ENCODE results near the gene KRTAP5-8.

Gene KRTAP5-8

DNA sequence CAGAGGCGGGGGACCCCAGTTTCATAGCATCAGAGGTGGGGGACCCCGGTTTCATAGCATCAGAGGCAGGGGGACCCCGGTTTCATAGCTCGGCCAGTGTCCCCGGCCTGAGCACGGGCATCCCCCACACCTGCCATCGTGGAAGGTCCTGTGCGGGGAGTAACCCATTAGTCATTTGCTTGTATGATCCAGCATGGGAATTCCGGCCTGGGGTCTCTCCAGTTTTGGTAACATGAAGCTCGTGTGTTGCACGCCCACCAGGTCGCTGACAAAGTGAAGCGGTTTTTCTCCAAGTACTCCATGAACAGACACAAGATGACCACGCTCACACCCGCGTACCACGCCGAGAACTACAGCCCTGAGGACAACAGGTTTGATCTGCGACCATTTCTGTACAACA, 39.7 kb upstream of the KRTAP5-8 start:
- Histone ChIP-seq H3K9me3 (ENCODE audit: control insufficient read depth in 1 of 2, low read length in 2 of 2) (no peaks in the 10 kb centered on the region), H3K36me3 (ENCODE audit: control insufficient read depth in 1 of 2, insufficient read depth in 2 of 2, low read length in 2 of 2) (peaks cover 60 to 87% of the 10 kb centered on the region in 2 donors), H3K27me3 (ENCODE audit: control insufficient read depth in 1 of 2, insufficient read depth in 2 of 2, low read length in 2 of 2) (no peaks in the 10 kb centered on the region), H3K4me3 (ENCODE audit: low read depth in 1 of 2, low read length in 2 of 2) (no peak overlapping the region), H3K27ac (ENCODE audit: low read depth, low read length) (no peak overlapping the region), H3K4me1 (ENCODE audit: control insufficient read depth in 1 of 2, insufficient read depth in 2 of 2, low read length in 2 of 2) (no peaks in the 10 kb centered on the region), H3K9ac (ENCODE audit: low read depth in 1 of 2, low read length in 2 of 2) (no peak overlapping the region)

DNA sequence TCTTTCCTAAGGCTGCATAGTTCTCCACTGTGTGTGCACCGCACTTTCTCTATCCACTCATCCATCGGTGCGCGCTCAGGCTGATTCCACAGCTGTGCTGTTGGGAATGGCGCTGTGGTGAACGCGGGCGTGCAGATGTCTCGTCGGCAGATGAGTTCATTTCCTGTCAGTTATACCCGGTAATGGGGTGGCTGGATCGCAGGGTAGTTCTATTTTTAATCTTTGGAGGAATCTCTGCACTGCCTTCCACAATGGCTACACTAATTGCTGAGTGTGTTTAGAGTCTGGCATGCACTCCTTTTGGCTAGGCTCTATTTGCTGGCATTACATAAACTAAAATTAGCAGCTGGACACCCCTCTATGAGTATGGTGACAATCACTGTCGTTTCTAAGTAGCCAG, 38.7 kb upstream of the KRTAP5-8 start:
- Histone ChIP-seq H3K27me3 (ENCODE audit: control insufficient read depth in 1 of 2, insufficient read depth in 2 of 2, low read length in 2 of 2) (no peaks in the 10 kb centered on the region), H3K9me3 (ENCODE audit: control insufficient read depth in 1 of 2, low read length in 2 of 2) (no peaks in the 10 kb centered on the region), H3K4me3 (ENCODE audit: low read depth in 1 of 2, low read length in 2 of 2) (no peak overlapping the region), H3K36me3 (ENCODE audit: control insufficient read depth in 1 of 2, insufficient read depth in 2 of 2, low read length in 2 of 2) (peaks cover 64 to 93% of the 10 kb centered on the region in 2 donors), H3K4me1 (ENCODE audit: control insufficient read depth in 1 of 2, insufficient read depth in 2 of 2, low read length in 2 of 2) (no peaks in the 10 kb centered on the region), H3K9ac (ENCODE audit: low read depth in 1 of 2, low read length in 2 of 2) (no peak overlapping the region), H3K27ac (ENCODE audit: low read depth, low read length) (no peak overlapping the region)

DNA sequence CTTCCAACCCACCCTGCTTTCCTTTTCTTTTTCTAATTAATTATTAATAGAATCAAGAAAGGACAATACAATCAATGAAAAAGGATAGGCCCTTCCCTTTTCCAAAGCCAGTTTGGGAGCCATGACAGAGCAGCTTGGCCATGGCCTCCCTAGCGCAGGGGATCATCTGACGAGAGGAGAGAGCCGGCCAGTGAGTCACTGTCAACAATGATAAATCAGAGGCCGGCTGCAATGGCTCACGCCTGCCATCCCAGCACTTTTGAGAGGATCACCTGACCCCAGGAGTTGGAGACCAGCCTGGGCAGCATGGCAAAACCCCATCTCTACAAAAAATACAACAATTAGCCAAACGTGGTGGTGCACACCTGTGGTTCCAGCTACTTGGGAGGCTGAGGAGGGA, 38.3 kb upstream of the KRTAP5-8 start:
- Histone ChIP-seq H3K9ac (ENCODE audit: low read depth in 1 of 2, low read length in 2 of 2) (no peak overlapping the region), H3K4me3 (ENCODE audit: low read depth in 1 of 2, low read length in 2 of 2) (no peak overlapping the region), H3K27me3 (ENCODE audit: control insufficient read depth in 1 of 2, insufficient read depth in 2 of 2, low read length in 2 of 2) (no peaks in the 10 kb centered on the region), H3K36me3 (ENCODE audit: control insufficient read depth in 1 of 2, insufficient read depth in 2 of 2, low read length in 2 of 2) (peaks cover 64 to 93% of the 10 kb centered on the region in 2 donors), H3K9me3 (ENCODE audit: control insufficient read depth in 1 of 2, low read length in 2 of 2) (no peaks in the 10 kb centered on the region), H3K4me1 (ENCODE audit: control insufficient read depth in 1 of 2, insufficient read depth in 2 of 2, low read length in 2 of 2) (no peaks in the 10 kb centered on the region), H3K27ac (ENCODE audit: low read depth, low read length) (no peak overlapping the region)

DNA sequence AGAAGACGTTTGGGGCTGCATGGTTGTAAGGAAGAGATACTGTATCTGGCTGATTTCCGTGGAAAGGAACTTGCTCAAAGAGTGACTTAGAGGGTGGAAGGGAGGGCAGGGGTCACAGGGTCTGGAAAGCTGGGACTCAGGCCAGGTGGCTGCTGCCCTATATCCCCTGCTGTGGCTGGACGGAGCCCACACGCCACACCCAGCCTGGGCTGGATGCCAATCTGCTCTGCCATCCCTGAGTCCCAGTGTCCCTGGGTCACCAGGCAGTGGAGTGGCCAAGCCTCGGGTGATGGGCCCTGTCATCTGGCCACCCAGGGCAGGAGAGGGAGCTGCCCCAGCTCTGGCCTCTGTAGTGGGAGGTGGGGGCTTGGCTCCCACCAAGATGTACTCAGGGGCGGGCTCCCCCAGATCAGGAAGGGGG, 37.2 kb upstream of the KRTAP5-8 start:
- Histone ChIP-seq H3K4me3 (ENCODE audit: low read depth in 1 of 2, low read length in 2 of 2) (no peak overlapping the region), H3K36me3 (ENCODE audit: control insufficient read depth in 1 of 2, insufficient read depth in 2 of 2, low read length in 2 of 2) (peaks cover 65 to 85% of the 10 kb centered on the region in 2 donors), H3K9ac (ENCODE audit: low read depth in 1 of 2, low read length in 2 of 2) (no peak overlapping the region), H3K27ac (ENCODE audit: low read depth, low read length) (no peak overlapping the region), H3K9me3 (ENCODE audit: control insufficient read depth in 1 of 2, low read length in 2 of 2) (no peaks in the 10 kb centered on the region), H3K4me1 (ENCODE audit: control insufficient read depth in 1 of 2, insufficient read depth in 2 of 2, low read length in 2 of 2) (no peaks in the 10 kb centered on the region), H3K27me3 (ENCODE audit: control insufficient read depth in 1 of 2, insufficient read depth in 2 of 2, low read length in 2 of 2) (no peaks in the 10 kb centered on the region)

DNA sequence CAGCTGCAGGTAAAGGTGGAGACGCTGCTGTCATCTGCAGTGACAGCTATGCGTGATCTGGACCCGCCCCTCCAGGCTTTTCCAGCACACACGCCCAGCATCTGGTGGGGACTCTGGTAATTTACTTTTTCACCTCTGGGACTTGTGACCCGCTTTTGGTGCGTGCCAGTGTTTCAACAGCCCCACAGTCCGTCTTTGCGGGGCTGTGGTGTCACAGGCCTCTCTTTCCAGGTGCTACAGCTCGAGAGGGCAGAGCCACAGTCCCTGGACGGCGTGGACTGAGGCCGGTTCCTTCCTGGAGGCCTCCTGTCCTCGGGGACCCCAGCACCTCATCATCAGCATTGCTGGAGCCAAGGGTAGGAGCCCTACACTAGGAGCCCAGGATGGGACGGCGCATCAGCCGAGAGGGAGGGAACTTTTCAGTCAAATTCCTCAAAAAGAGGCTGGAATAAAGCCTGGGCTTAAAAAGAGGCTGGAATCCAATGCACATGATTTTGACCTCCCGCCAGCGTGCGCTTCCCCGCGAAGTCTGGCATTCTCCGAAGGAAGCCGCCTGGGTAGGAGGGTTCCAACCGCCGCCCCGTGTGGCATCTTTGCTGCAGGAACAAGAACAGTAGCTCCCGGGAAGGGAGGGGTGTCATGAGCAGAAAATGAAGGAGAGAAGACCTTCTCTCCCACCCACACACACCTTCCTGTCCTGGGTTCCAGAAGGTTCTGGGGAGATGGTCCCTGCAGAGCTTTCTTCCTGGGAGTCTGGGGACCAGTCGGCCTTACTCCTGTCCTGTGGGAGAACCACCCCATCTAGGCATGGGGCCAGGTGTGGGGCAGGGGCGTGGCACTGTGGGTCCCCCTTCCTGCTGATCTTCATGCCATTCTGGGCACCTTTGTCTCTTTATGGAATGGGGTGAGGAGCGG, 36.5 kb upstream of the KRTAP5-8 start:
- H3K27me3 ChIP-seq (ENCODE audit: control insufficient read depth in 1 of 2, insufficient read depth in 2 of 2, low read length in 2 of 2), result no peaks in the 10 kb centered on the region
- no peak overlapping the region for H3K9ac ChIP-seq (ENCODE audit: low read depth in 1 of 2, low read length in 2 of 2)
- H3K9me3 ChIP-seq (ENCODE audit: control insufficient read depth in 1 of 2, low read length in 2 of 2), result no peaks in the 10 kb centered on the region
- H3K4me1 ChIP-seq (ENCODE audit: control insufficient read depth in 1 of 2, insufficient read depth in 2 of 2, low read length in 2 of 2), result no peaks in the 10 kb centered on the region
- peaks cover 58 to 78% of the 10 kb centered on the region in 2 donors for H3K36me3 ChIP-seq (ENCODE audit: control insufficient read depth in 1 of 2, insufficient read depth in 2 of 2, low read length in 2 of 2)
- no peak overlapping the region for H3K4me3 ChIP-seq (ENCODE audit: low read depth in 1 of 2, low read length in 2 of 2)
- H3K27ac ChIP-seq (ENCODE audit: low read depth, low read length), result no peak overlapping the region

DNA sequence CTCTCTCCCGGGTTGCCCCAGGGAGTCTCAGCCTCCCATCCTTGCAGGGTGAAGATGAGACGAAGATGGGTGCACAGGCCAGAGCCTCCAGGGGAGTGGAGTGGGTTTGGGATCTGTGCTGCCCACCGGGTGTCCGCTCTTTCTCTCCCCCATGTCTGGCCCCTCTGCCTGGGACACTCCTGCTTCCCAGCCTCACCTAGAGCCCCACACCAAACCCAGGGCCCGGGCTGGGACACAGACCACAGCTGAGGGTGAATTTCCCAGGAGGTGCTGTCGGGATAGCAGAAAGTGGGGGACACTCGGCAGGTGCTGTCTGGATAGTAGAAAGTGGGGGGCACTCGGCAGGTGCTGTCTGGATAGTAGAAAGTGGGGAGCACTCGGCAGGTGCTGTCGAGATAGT, 35.8 kb upstream of the KRTAP5-8 start:
- Histone ChIP-seq H3K27me3 (ENCODE audit: control insufficient read depth in 1 of 2, insufficient read depth in 2 of 2, low read length in 2 of 2) (no peaks in the 10 kb centered on the region), H3K4me1 (ENCODE audit: control insufficient read depth in 1 of 2, insufficient read depth in 2 of 2, low read length in 2 of 2) (no peaks in the 10 kb centered on the region), H3K9ac (ENCODE audit: low read depth in 1 of 2, low read length in 2 of 2) (no peak overlapping the region), H3K4me3 (ENCODE audit: low read depth in 1 of 2, low read length in 2 of 2) (no peak overlapping the region), H3K36me3 (ENCODE audit: control insufficient read depth in 1 of 2, insufficient read depth in 2 of 2, low read length in 2 of 2) (peaks cover 53 to 71% of the 10 kb centered on the region in 2 donors), H3K27ac (ENCODE audit: low read depth, low read length) (no peak overlapping the region), H3K9me3 (ENCODE audit: control insufficient read depth in 1 of 2, low read length in 2 of 2) (no peaks in the 10 kb centered on the region)

DNA sequence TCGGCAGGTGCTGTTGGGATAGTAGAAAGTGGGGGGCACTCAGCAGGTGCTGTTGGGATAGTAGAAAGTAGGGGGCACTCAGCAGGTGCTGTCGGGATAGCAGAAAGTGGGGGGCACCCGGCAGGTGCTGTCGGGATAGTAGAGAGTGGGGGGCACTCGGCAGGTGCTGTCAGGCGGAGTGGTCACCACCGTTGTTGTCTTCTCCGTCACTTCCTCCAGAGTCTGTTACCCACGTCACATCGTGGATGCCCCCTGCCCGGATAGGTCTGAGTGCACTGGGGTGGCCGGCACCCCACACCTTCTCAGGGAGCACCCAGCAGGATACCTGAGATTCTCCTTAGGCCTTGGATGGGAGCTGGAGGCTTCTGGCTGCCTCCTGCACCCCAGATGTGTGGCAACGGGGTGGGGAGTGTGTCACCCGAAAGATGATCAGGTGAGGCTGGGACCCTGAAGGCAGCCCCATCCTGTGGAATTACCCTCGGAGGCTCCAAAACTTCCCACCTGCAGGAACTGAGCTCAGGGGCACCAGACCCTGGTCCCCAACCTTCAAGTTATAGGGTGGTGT, 34.9 kb upstream of the KRTAP5-8 start:
- Histone ChIP-seq H3K4me1 (ENCODE audit: control insufficient read depth in 1 of 2, insufficient read depth in 2 of 2, low read length in 2 of 2) (no peaks in the 10 kb centered on the region), H3K27me3 (ENCODE audit: control insufficient read depth in 1 of 2, insufficient read depth in 2 of 2, low read length in 2 of 2) (no peaks in the 10 kb centered on the region), H3K36me3 (ENCODE audit: control insufficient read depth in 1 of 2, insufficient read depth in 2 of 2, low read length in 2 of 2) (peaks cover 44 to 61% of the 10 kb centered on the region in 2 donors), H3K9ac (ENCODE audit: low read depth in 1 of 2, low read length in 2 of 2) (no peak overlapping the region), H3K4me3 (ENCODE audit: low read depth in 1 of 2, low read length in 2 of 2) (no peak overlapping the region), H3K9me3 (ENCODE audit: control insufficient read depth in 1 of 2, low read length in 2 of 2) (no peaks in the 10 kb centered on the region), H3K27ac (ENCODE audit: low read depth, low read length) (no peak overlapping the region)

DNA sequence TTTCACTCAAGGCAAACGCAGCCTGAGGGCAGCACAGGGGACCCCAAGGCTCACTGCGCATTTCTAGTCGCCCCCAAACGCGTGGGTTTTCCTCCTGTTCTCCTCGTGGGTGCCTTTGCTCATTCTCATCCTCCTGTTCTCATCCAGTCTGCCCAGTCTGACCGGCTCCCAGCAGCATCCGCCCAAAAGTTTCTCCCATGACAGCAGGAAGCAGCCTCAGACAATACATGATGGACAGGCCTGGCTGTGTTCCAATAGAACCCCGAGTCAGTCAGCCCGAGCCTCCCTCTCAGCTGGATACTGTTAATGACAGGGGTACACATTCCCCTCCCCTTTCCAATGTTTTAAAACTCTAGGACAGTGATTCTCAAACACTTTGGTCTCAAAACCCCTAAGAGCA, 33.3 kb upstream of the KRTAP5-8 start:
- no peak overlapping the region for H3K4me3 ChIP-seq (ENCODE audit: low read depth in 1 of 2, low read length in 2 of 2)
- H3K9ac ChIP-seq (ENCODE audit: low read depth in 1 of 2, low read length in 2 of 2), result no peak overlapping the region
- no peak overlapping the region for H3K27ac ChIP-seq (ENCODE audit: low read depth, low read length)
- peaks cover 30 to 46% of the 10 kb centered on the region in 2 donors for H3K36me3 ChIP-seq (ENCODE audit: control insufficient read depth in 1 of 2, insufficient read depth in 2 of 2, low read length in 2 of 2)
- no peaks in the 10 kb centered on the region for H3K27me3 ChIP-seq (ENCODE audit: control insufficient read depth in 1 of 2, insufficient read depth in 2 of 2, low read length in 2 of 2)
- H3K9me3 ChIP-seq (ENCODE audit: control insufficient read depth in 1 of 2, low read length in 2 of 2), result peaks cover under 1 to 8% of the 10 kb centered on the region in 2 donors
- no peaks in the 10 kb centered on the region for H3K4me1 ChIP-seq (ENCODE audit: control insufficient read depth in 1 of 2, insufficient read depth in 2 of 2, low read length in 2 of 2)

DNA sequence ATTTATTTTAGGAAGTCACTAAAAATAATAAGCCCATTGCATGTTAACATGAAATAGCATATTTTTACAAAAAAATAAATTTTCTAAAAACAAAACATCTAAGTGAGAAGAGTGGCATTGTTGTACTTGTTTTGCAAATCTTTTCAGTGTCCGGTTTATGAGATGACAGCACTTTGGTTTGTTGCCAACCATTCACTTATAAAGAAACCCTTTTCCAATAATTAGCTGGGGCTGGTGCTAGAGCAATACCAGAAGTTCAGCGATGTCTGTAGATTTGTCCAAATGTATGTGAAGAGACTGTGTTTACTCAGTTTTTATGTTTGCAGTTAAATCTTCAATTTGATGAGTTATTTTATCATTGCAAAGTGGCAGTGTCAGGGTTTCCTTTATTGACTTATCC, 32.8 kb upstream of the KRTAP5-8 start:
- Histone ChIP-seq H3K27me3 (ENCODE audit: control insufficient read depth in 1 of 2, insufficient read depth in 2 of 2, low read length in 2 of 2) (no peaks in the 10 kb centered on the region), H3K9ac (ENCODE audit: low read depth in 1 of 2, low read length in 2 of 2) (no peak overlapping the region), H3K9me3 (ENCODE audit: control insufficient read depth in 1 of 2, low read length in 2 of 2) (peaks cover 5 to 12% of the 10 kb centered on the region in 2 donors), H3K4me1 (ENCODE audit: control insufficient read depth in 1 of 2, insufficient read depth in 2 of 2, low read length in 2 of 2) (no peaks in the 10 kb centered on the region), H3K4me3 (ENCODE audit: low read depth in 1 of 2, low read length in 2 of 2) (no peak overlapping the region), H3K36me3 (ENCODE audit: control insufficient read depth in 1 of 2, insufficient read depth in 2 of 2, low read length in 2 of 2) (peaks cover 27 to 41% of the 10 kb centered on the region in 2 donors), H3K27ac (ENCODE audit: low read depth, low read length) (no peak overlapping the region)

DNA sequence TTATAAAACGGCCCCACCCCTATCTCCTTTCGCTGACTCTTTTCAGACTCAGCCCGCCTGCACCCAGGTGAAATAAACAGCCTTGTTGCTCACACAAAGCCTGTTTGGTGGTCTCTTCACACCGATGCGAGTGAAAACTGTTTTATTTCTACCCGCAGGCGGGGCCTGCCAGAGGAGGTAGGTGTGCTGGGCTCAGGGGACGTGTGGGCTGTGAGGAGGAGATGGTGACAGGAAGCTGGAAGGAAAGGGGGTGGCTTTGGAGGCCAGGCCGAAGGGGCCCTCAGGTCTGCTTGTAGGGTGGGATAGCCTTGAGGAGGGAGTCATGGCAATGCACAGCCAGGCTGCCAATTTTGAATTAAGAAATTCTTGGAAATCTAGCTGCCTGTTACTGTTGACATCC, 32.0 kb upstream of the KRTAP5-8 start:
- Histone ChIP-seq H3K27ac (ENCODE audit: low read depth, low read length) (no peak overlapping the region), H3K4me1 (ENCODE audit: control insufficient read depth in 1 of 2, insufficient read depth in 2 of 2, low read length in 2 of 2) (no peaks in the 10 kb centered on the region), H3K9me3 (ENCODE audit: control insufficient read depth in 1 of 2, low read length in 2 of 2) (peaks cover 8 to 18% of the 10 kb centered on the region in 2 donors), H3K4me3 (ENCODE audit: low read depth in 1 of 2, low read length in 2 of 2) (no peak overlapping the region), H3K9ac (ENCODE audit: low read depth in 1 of 2, low read length in 2 of 2) (no peak overlapping the region), H3K36me3 (ENCODE audit: control insufficient read depth in 1 of 2, insufficient read depth in 2 of 2, low read length in 2 of 2) (peaks cover 19 to 33% of the 10 kb centered on the region in 2 donors), H3K27me3 (ENCODE audit: control insufficient read depth in 1 of 2, insufficient read depth in 2 of 2, low read length in 2 of 2) (no peaks in the 10 kb centered on the region)
